IPS DF 19.7 (cell line): ENCODE data around the gene PTP4A2.

Source experiments
- DNase-seq: peaks from one replicate; pipeline ENCODE4 v3.0.0-alpha.2; 2013; ENCODE audit warnings: low read depth, low spot score

The PTP4A2 gene

DNA sequence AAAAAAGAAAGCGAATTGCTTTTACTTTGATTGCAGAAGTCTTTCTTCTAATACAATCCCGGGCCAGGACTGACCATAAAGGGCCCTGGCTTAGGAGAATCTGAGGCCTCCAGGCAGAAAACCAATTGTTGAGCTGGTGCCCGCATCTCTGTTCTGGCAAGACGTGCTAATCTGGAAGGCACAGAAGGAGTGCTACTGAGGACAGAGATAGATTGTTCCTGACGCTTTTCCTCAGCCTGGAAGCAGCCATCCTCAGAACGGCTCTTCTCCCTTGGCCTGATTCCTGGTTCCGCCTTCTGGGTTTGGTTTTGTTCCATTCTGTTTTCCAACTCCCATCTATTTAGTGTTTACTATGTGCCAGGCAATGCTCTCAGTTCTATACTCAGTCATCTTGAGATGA, 77.6 kb downstream of the PTP4A2 start:
- DNase-seq = no peak

- no peak for DNase-seq
Observed at GRCh38 chr1:31859719-31860118, 78.4 kb downstream of the PTP4A2 start.

- no peak for DNase-seq
Observed at GRCh38 chr1:31859044-31859443, 79.1 kb downstream of the PTP4A2 start.

- DNase-seq = no peak
Observed at GRCh38 chr1:31857863-31858262, 80.3 kb downstream of the PTP4A2 start.
